ENCODE measurements around the gene SLC9A9. TPM values are rescaled to one million over a fixed set of nuclear protein-coding genes. Genes with fewer than 3 reads are reported as not detected.

SLC9A9 gene
- total and polyA plus RNA-seq, 9 of the 15 experiments (the other 6 are each of a cell fraction or from before 2014, with no cell fraction given) = 0.03 to 0.13 TPM; not detected in 7

GRCh38 chr3:143775459-143775858 is 72.8 kb downstream of the SLC9A9 start (continued):
- no peak for TF ChIP-seq SMARCA5 (IDR thresholded peaks at IDR 0.05)
- peak; percentile 34; the same call in 1 of the 2 replicates for TF ChIP-seq STAG1 (CRISPR knock-in tag; IDR thresholded peaks at IDR 0.05; ENCODE audit: borderline replicate concordance)

GRCh38 chr3:143771939-143772338 is 76.3 kb downstream of the SLC9A9 start:
- Histone ChIP-seq H3K4me1 (replicated peaks in 1 of 2; ENCODE audit: control insufficient read depth in 2 of 2, insufficient read depth in 2 of 2, low read length in 2 of 2) (no peaks in the 10 kb centered on the region), H3K4me2 (ENCODE audit: insufficient read depth, low read length) (no peak overlapping the region), H4K20me1 (replicated peaks; ENCODE audit: control insufficient read depth, insufficient read depth, low read length) (no peaks in the 10 kb centered on the region), H3K79me2 (ENCODE audit: control insufficient read depth, insufficient read depth, low read length) (no peaks in the 10 kb centered on the region), H3K27me3 (ENCODE audit: control insufficient read depth in 2 of 2, insufficient read depth in 2 of 2, low read length in 2 of 2) (no peaks in the 10 kb centered on the region), H3K4me3 (no peak overlapping the region), H3K36me3 (ENCODE audit: control insufficient read depth, insufficient read depth, low read length) (no peaks in the 10 kb centered on the region), H3K27ac (ENCODE audit: extremely low read depth, low read depth, low read length) (no peak overlapping the region), H3K9ac (ENCODE audit: insufficient read depth in 1 of 2, low read depth in 2 of 2, low read length in 2 of 2) (no peak overlapping the region), H3K9me3 (replicated peaks; ENCODE audit: control insufficient read depth, insufficient read depth, low read depth, low read length) (no peaks in the 10 kb centered on the region), H3K9me1 (ENCODE audit: control insufficient read depth, insufficient read depth, low read length) (no peaks in the 10 kb centered on the region), H2AFZ (ENCODE audit: low read depth, low read length) (no peak overlapping the region)
- ChIA-PET CTCF (ENCODE audit: low intra/inter-chr PET ratio) (no interaction called here), POLR2A (no interaction called here)
- in situ Hi-C loops (cut with MboI) = no loop called here
- 4% methylated on average over 5 of the region's 5 CpGs for WGBS (ENCODE audit: insufficient coverage, low coverage, missing lambda C conversion rate)
- no peak for ATAC-seq
- intact Hi-C loops (cut with micrococcal nuclease) = no loop called here
- DNase-seq (ENCODE audit: extremely low read depth in 1 of 4, low spot score in 3 of 4) = no peak
- no TSS peak for BruUV-seq (replicated peaks)
- FAIRE-seq = no peak
- TF ChIP-seq KAT7 (CRISPR knock-in tag; IDR thresholded peaks at IDR 0.05; ENCODE audit: borderline replicate concordance) (no peak), ZFP91 (CRISPR knock-in tag; IDR thresholded peaks at IDR 0.05) (no peak), DPF2 (IDR thresholded peaks at IDR 0.05) (no peak), ZNF586 (CRISPR knock-in tag; conservative IDR thresholded peaks at IDR 0.05) (no peak), KDM4B (IDR thresholded peaks at IDR 0.05; ENCODE audit: borderline replicate concordance in 2 of 2, low read depth in 1 of 2) (no peak), ERF (CRISPR knock-in tag; IDR thresholded peaks at IDR 0.05) (no peak), POLR2B (IDR thresholded peaks at IDR 0.05; ENCODE audit: low read depth, partially characterized antibody) (no peak), CEBPB (tag; IDR thresholded peaks at IDR 0.05) (no peak), DDX20 (tag; IDR thresholded peaks at IDR 0.05; ENCODE audit: low read depth) (no peak), ZNF324 (CRISPR knock-in tag; IDR thresholded peaks at IDR 0.05) (no peak), ZFP1 (CRISPR knock-in tag; IDR thresholded peaks at IDR 0.05) (no peak), HMBOX1 (IDR thresholded peaks at IDR 0.05) (no peak), ADNP (tag; IDR thresholded peaks at IDR 0.05) (no peak), E2F3 (CRISPR knock-in tag; IDR thresholded peaks at IDR 0.05) (no peak)
- TF ChIP-seq, protein P1, sequence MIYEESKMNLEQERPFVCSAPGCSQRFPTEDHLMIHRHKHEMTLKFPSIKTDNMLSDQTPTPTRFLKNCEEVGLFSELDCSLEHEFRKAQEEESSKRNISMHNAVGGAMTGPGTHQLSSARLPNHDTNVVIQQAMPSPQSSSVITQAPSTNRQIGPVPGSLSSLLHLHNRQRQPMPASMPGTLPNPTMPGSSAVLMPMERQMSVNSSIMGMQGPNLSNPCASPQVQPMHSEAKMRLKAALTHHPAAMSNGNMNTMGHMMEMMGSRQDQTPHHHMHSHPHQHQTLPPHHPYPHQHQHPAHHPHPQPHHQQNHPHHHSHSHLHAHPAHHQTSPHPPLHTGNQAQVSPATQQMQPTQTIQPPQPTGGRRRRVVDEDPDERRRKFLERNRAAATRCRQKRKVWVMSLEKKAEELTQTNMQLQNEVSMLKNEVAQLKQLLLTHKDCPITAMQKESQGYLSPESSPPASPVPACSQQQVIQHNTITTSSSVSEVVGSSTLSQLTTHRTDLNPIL (CRISPR knock-in tag; IDR thresholded peaks at IDR 0.05) = no peak
